Measurements from ENCODE around the gene IDH1. TPM values are rescaled to one million over a fixed set of nuclear protein-coding genes. Genes with fewer than 3 reads are reported as not detected.

The IDH1 gene
- total RNA-seq, 1 donor from 2014 or later = 171 TPM

DNA sequence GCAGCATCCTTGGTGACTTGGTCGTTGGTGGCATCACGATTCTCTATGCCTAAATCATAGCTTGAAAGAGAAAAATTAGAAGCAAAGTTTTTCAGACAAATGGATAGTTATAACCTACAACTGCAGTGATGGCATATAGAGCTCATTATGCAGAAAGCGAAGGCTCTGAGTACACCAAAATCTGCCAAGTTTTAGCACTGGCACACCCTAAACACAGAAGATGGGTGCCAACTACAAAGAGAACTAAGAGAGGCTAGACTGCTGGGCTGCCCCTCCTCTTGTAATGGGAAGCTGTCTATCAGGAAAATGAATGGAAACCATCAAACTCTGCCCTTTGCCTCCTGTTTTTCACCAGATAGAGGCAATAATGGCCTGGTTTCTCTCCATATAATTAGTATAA, 6.3 kb downstream of the IDH1 start:
- peaks cover 3% of the 10 kb centered on the region for H3K27me3 Mint-ChIP-seq (ENCODE audit: unreplicated experiment)
- no peak for DNase-seq (ENCODE audit: low spot score)
- no peak overlapping the region for H3K4me3 Mint-ChIP-seq (ENCODE audit: unreplicated experiment)
- H3K36me3 Mint-ChIP-seq (ENCODE audit: low read depth, unreplicated experiment) = peaks cover 35% of the 10 kb centered on the region
- H3K9me3 Mint-ChIP-seq (ENCODE audit: unreplicated experiment) = no peaks in the 10 kb centered on the region
- TF ChIP-seq, protein P1, sequence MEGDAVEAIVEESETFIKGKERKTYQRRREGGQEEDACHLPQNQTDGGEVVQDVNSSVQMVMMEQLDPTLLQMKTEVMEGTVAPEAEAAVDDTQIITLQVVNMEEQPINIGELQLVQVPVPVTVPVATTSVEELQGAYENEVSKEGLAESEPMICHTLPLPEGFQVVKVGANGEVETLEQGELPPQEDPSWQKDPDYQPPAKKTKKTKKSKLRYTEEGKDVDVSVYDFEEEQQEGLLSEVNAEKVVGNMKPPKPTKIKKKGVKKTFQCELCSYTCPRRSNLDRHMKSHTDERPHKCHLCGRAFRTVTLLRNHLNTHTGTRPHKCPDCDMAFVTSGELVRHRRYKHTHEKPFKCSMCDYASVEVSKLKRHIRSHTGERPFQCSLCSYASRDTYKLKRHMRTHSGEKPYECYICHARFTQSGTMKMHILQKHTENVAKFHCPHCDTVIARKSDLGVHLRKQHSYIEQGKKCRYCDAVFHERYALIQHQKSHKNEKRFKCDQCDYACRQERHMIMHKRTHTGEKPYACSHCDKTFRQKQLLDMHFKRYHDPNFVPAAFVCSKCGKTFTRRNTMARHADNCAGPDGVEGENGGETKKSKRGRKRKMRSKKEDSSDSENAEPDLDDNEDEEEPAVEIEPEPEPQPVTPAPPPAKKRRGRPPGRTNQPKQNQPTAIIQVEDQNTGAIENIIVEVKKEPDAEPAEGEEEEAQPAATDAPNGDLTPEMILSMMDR (IDR thresholded peaks at IDR 0.05; ENCODE audit: unreplicated experiment) = no peak
- peaks cover 27% of the 10 kb centered on the region for H3K4me1 Mint-ChIP-seq (ENCODE audit: unreplicated experiment)
- no peak overlapping the region for H3K27ac Mint-ChIP-seq (ENCODE audit: unreplicated experiment)

DNA sequence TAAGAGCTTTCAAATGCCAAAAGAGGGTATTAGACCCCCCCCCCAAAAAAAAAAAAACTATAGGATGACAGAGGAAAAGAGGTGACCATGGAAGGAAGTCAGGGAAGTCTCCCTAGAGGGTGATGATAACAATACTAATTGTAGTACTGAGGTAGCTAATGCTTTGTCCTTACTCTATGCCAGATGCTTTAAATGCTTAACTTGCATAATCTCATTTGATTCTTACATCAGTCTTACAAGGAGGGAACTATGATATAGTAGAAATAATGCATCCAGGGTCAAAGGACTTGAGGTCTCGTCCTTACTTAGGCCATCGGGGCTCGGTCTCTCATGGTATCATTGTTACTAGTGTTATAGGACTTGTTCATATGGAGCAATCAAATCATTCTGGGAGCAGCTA, 9.1 kb downstream of the IDH1 start:
- DNase-seq (ENCODE audit: low spot score) = no peak
- Mint-ChIP-seq H3K36me3 (ENCODE audit: low read depth, unreplicated experiment) (peaks cover 42% of the 10 kb centered on the region), H3K4me3 (ENCODE audit: unreplicated experiment) (no peak overlapping the region), H3K27ac (ENCODE audit: unreplicated experiment) (no peak overlapping the region), H3K27me3 (ENCODE audit: unreplicated experiment) (no peaks in the 10 kb centered on the region), H3K4me1 (ENCODE audit: unreplicated experiment) (peaks cover 13% of the 10 kb centered on the region), H3K9me3 (ENCODE audit: unreplicated experiment) (no peaks in the 10 kb centered on the region)
- TF ChIP-seq, protein P1 (IDR thresholded peaks at IDR 0.05; ENCODE audit: unreplicated experiment) = no peak

DNA sequence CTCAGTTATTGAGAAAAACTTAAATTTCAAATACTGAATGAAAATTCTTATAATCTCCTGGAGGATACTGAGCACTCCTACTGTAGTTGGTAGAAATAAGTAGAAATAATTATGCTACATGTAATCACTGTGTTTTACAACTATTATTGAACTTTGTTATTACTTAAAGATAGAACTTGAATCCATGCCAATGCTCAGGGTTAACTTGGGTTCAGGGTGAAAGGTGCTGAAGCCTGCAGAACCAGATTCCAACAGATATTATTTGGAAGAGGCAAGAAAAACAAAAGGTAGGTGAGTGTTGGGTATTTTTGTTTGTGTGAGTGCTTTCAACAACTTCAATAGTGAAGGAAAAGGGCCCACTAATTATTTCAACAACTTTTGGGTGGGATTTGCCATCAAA, 10.4 kb downstream of the IDH1 start:
- Mint-ChIP-seq H3K27ac (ENCODE audit: unreplicated experiment) (no peak overlapping the region), H3K36me3 (ENCODE audit: low read depth, unreplicated experiment) (peaks cover 49% of the 10 kb centered on the region), H3K4me1 (ENCODE audit: unreplicated experiment) (peaks cover 7% of the 10 kb centered on the region)

DNA sequence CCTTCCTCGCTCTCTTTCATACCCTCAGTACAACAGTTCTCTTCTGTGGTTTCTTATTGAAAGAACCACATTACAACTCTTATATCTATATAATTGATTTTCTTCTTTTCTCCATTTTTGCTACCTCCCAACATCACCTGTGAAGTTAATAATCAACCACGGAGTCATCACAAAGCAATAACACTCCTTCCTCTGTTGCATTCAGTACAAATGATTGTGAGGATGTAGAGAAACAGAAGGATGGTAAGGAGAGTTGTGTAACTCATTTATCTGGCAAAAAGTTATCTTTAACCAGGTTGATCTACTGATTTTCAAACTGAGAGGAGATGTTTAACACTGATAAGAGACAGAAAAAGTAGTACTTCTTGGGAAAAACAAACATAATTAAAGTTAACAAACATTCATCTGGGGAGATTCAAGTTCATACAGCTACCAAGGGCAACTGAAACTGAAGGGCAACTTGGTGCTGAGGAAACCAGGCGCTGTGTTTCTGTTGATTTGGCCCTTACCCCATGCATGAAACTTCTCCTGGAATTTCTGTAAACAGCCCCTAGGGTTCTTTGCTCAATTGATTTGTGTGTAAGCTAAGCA, 14.2 kb downstream of the IDH1 start:
- TF ChIP-seq, protein P1 (IDR thresholded peaks at IDR 0.05; ENCODE audit: unreplicated experiment) = no peak
- Mint-ChIP-seq H3K4me1 (ENCODE audit: unreplicated experiment) (peaks cover 3% of the 10 kb centered on the region), H3K27me3 (ENCODE audit: unreplicated experiment) (peaks cover 2% of the 10 kb centered on the region), H3K4me3 (ENCODE audit: unreplicated experiment) (no peak overlapping the region), H3K36me3 (ENCODE audit: low read depth, unreplicated experiment) (peaks cover 64% of the 10 kb centered on the region), H3K27ac (ENCODE audit: unreplicated experiment) (no peak overlapping the region), H3K9me3 (ENCODE audit: unreplicated experiment) (no peaks in the 10 kb centered on the region)
- DNase-seq (ENCODE audit: low spot score) = no peak

More for the DNA sequence above, 10.4 kb downstream of the IDH1 start:
- Mint-ChIP-seq H3K9me3 (ENCODE audit: unreplicated experiment) (no peaks in the 10 kb centered on the region), H3K27me3 (ENCODE audit: unreplicated experiment) (peaks cover 2% of the 10 kb centered on the region), H3K4me3 (ENCODE audit: unreplicated experiment) (no peak overlapping the region)
- TF ChIP-seq, protein P1 (IDR thresholded peaks at IDR 0.05; ENCODE audit: unreplicated experiment) = no peak
- no peak for DNase-seq (ENCODE audit: low spot score)

DNA sequence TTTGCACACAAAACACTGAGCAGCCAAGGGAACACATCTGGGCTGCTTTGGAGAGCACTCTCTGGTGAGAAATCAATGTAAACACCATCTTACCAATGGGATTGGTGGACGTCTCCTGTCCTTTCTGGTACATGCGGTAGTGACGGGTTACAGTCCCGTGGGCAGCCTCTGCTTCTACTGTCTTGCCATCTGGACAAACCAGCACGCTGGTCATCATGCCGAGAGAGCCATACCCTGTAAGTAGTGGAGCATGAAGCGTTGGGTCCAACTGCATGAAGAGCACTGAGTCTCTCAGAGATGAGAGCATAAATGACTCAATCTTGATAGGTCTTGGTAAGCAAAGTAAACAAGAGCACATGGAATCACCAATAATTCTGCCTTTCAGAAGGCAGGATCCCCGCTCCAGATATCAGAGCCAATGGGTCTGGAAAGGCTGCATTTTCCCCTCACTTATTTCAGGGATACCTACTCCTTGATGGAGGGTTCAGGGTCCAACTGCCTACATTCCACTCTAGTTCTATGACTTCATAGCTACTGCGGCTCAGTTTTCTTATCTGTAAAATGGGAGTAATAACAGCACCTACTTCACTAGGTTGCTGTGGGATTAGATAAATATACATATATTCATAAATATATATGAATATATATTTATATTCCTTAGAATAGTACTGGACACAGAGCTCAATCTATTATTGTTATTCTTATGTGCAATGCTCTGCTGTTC, 14.9 kb downstream of the IDH1 start:
- no peak overlapping the region for H3K27ac Mint-ChIP-seq (ENCODE audit: unreplicated experiment)
- no peaks in the 10 kb centered on the region for H3K9me3 Mint-ChIP-seq (ENCODE audit: unreplicated experiment)
- no peak for DNase-seq (ENCODE audit: low spot score)
- peak overlapping the region; percentile 80 for H3K4me3 Mint-ChIP-seq (ENCODE audit: unreplicated experiment)
- peaks cover 2% of the 10 kb centered on the region for H3K27me3 Mint-ChIP-seq (ENCODE audit: unreplicated experiment)
- H3K36me3 Mint-ChIP-seq (ENCODE audit: low read depth, unreplicated experiment) = peaks cover 72% of the 10 kb centered on the region
- TF ChIP-seq, protein P1 (IDR thresholded peaks at IDR 0.05; ENCODE audit: unreplicated experiment) = no peak
- H3K4me1 Mint-ChIP-seq (ENCODE audit: unreplicated experiment) = no peaks in the 10 kb centered on the region
